HL-60 (cell line): ENCODE measurements around the gene SREK1IP1.

Source experiments
- DNase-seq, 2 experiments: peaks; one replicate each; pipeline ENCODE4 v3.0.0-alpha.2; 2010 to 2020; ENCODE audit warnings: low read depth in 1 of 2, low spot score in 1 of 2
- H3K27ac ChIP-seq: fragments of 250-450 bp; sonication (Bioruptor Pico); replicated peaks from 2 replicates; pipeline ENCODE4 v1.5.1; 2020; ENCODE audit warnings: mild to moderate bottlenecking, moderate library complexity
- H3K27me3 ChIP-seq: fragments of 250-450 bp; sonication (Bioruptor Pico); 2 replicates; pipeline ENCODE4 v1.5.1; 2021; ENCODE audit warnings: mild to moderate bottlenecking, moderate library complexity; ENCODE audit not compliant: insufficient read depth, poor library complexity, severe bottlenecking
- H3K4me3 ChIP-seq: replicated peaks from 2 replicates; pipeline ENCODE4 v1.5.1; 2011; ENCODE audit warnings: mild to moderate bottlenecking, control low read depth, low read length; ENCODE audit not compliant: insufficient read depth
- GABPA ChIP-seq: IDR thresholded peaks from 2 replicates; pipeline ENCODE4 v1.6.1; 2012; ENCODE audit warnings: low read depth
- POLR2AphosphoS5 ChIP-seq: IDR thresholded peaks from 2 replicates; pipeline ENCODE4 v1.6.1; 2012; ENCODE audit warnings: low read depth
- SPI1 ChIP-seq: IDR thresholded peaks from 2 replicates; pipeline ENCODE4 v1.6.1; 2012; ENCODE audit warnings: low read depth, mild to moderate bottlenecking, borderline replicate concordance
- TF ChIP-seq, protein P1 (sequence below): IDR thresholded peaks from one replicate; pipeline ENCODE4 v1.5.1; 2011; ENCODE audit warnings: low read length, control low read depth, inconsistent platforms; ENCODE audit not compliant: insufficient read depth
- TF ChIP-seq, protein P2 (sequence below): IDR thresholded peaks from 2 replicates; pipeline ENCODE4 v1.6.1; 2012; ENCODE audit warnings: low read depth; ENCODE audit not compliant: insufficient replicate concordance

SREK1IP1 gene

DNA sequence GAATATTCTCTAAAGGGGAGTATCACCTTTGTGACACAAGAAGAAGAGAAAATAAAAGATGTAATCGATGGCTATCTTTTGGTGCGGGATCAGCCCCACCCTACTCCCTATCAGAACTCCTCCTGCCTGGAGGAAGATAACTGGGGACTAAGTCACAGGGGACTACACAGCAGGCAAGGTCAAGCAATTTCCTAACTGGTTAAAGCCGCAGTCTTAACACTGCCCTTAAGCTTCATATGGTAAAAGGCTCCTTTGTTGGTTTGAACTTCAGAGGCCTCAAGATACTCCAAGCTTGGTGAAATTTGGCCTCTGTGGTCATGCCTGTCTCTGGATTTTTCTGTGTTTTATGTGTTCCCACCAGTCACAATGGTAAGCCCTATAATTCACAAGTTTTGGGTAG, 79.5 kb downstream of the SREK1IP1 start:
- Histone ChIP-seq H3K27me3 (peaks cover 2% of the 10 kb centered on the region), H3K4me3 (no peak overlapping the region), H3K27ac (no peak overlapping the region)
- no peak for DNase-seq
- TF ChIP-seq, protein P1, sequence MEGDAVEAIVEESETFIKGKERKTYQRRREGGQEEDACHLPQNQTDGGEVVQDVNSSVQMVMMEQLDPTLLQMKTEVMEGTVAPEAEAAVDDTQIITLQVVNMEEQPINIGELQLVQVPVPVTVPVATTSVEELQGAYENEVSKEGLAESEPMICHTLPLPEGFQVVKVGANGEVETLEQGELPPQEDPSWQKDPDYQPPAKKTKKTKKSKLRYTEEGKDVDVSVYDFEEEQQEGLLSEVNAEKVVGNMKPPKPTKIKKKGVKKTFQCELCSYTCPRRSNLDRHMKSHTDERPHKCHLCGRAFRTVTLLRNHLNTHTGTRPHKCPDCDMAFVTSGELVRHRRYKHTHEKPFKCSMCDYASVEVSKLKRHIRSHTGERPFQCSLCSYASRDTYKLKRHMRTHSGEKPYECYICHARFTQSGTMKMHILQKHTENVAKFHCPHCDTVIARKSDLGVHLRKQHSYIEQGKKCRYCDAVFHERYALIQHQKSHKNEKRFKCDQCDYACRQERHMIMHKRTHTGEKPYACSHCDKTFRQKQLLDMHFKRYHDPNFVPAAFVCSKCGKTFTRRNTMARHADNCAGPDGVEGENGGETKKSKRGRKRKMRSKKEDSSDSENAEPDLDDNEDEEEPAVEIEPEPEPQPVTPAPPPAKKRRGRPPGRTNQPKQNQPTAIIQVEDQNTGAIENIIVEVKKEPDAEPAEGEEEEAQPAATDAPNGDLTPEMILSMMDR: no peak
- TF ChIP-seq POLR2AphosphoS5: no peak
- no peak for TF ChIP-seq GABPA
- TF ChIP-seq SPI1: no peak
- TF ChIP-seq, protein P2, sequence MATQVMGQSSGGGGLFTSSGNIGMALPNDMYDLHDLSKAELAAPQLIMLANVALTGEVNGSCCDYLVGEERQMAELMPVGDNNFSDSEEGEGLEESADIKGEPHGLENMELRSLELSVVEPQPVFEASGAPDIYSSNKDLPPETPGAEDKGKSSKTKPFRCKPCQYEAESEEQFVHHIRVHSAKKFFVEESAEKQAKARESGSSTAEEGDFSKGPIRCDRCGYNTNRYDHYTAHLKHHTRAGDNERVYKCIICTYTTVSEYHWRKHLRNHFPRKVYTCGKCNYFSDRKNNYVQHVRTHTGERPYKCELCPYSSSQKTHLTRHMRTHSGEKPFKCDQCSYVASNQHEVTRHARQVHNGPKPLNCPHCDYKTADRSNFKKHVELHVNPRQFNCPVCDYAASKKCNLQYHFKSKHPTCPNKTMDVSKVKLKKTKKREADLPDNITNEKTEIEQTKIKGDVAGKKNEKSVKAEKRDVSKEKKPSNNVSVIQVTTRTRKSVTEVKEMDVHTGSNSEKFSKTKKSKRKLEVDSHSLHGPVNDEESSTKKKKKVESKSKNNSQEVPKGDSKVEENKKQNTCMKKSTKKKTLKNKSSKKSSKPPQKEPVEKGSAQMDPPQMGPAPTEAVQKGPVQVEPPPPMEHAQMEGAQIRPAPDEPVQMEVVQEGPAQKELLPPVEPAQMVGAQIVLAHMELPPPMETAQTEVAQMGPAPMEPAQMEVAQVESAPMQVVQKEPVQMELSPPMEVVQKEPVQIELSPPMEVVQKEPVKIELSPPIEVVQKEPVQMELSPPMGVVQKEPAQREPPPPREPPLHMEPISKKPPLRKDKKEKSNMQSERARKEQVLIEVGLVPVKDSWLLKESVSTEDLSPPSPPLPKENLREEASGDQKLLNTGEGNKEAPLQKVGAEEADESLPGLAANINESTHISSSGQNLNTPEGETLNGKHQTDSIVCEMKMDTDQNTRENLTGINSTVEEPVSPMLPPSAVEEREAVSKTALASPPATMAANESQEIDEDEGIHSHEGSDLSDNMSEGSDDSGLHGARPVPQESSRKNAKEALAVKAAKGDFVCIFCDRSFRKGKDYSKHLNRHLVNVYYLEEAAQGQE: no peak

DNA sequence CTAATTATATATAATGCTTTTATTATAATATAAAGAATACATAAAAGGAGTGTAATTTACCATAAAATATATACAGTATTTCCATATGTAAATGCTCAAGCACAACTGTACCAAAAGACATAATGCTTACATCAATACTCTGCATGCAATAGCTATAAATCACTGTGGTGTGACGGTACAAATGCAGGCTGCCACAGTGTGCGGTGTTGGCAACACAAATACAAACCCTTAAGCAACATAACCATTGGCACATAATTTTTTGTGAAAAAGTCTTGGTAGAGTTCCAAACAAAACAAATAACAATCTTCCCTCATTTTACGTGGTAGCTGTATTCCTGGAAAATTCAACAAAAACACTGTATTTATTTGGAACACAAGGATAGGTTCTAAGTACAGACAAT, 80.1 kb downstream of the SREK1IP1 start:
- no peak overlapping the region for H3K27ac ChIP-seq
- H3K27me3 ChIP-seq: peaks cover 2% of the 10 kb centered on the region
- H3K4me3 ChIP-seq: no peak overlapping the region
- DNase-seq: no peak
- TF ChIP-seq, protein P2: no peak
- TF ChIP-seq POLR2AphosphoS5 (no peak), SPI1 (no peak), GABPA (no peak)
- TF ChIP-seq, protein P1: no peak

DNA sequence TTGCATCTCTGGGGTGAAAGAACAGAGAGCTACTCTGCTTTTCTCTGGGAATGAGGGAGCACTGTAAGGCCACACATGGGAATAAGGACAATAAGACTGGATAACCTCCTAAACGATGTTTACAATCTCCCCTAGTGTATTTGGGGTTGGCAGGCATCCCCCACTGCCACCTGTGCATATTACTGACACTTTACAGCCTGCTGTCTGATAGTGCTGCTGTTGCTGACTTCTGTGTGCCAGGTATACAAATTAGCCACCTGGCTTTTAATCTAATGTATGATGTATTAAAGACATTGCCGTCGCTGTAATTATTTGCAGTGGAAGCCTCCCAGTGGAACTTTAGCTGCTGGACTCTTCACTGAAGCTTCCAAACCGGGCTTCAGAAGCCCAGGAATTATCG, 82.6 kb downstream of the SREK1IP1 start:
- H3K4me3 ChIP-seq: no peak overlapping the region
- peaks cover 2% of the 10 kb centered on the region for H3K27me3 ChIP-seq
- H3K27ac ChIP-seq: no peak overlapping the region
- no peak for DNase-seq
- TF ChIP-seq GABPA (no peak), POLR2AphosphoS5 (no peak), SPI1 (no peak)
- TF ChIP-seq, protein P2: no peak
- TF ChIP-seq, protein P1: no peak
